HepG2 (cell line): ENCODE data around the gene CDKN2AIP. TPM values are rescaled to one million over a fixed set of nuclear protein-coding genes. Genes with fewer than 3 reads are reported as not detected.
A peak's percentile ranks its signal among the peaks of the same experiment; 100 is the strongest.

ENCODE experiments used
- ATAC-seq: fragments of 200-7000 bp; cut with Tn5 transposase; 3 replicates; pipeline ENCODE4 v1.9.1; 2020; ENCODE audit warnings: mild to moderate bottlenecking, moderate library complexity
- BruUV-seq: library from RNA; stranded (reverse); fragments of 400-500 nt; replicated peaks from 2 replicates; lab custom pipeline; 2021; lab: Mats Ljungman, UMichigan
- CTCF ChIA-PET: fragments of 300-600 bp; formaldehyde crosslinking; extraction: SDS; loops from one replicate; lab custom pipeline; 2021; ENCODE audit warnings: low total read pairs, inconsistent platforms, low intra/inter-chr PET ratio; lab: Yijun Ruan, JAX
- POLR2A ChIA-PET: fragments of 350-600 bp; sonication (Branson Sonifier 250); formaldehyde crosslinking; loops from one replicate; lab custom pipeline; 2020; ENCODE audit warnings: antibody characterized with exemption, inconsistent platforms; lab: Yijun Ruan, JAX
- DNase-seq: peaks from one replicate; pipeline ENCODE4 v3.0.0-alpha.2; 2015; ENCODE audit warnings: low spot score
- FAIRE-seq: peaks from 3 replicates; lab custom pipeline; 2011; peaks lifted over from hg19 to GRCh38; lab: Jason Lieb, UNC
- H2AFZ ChIP-seq: one replicate; pipeline ENCODE4 v1.6.1; 2011; ENCODE audit warnings: low read length, inconsistent platforms
- H3K27ac ChIP-seq: fragments of 300-600 bp; 3 replicates; pipeline ENCODE4 v1.8.0; 2011; ENCODE audit warnings: mixed run types, mild to moderate bottlenecking, mixed read lengths, low read length, inconsistent platforms; ENCODE audit not compliant: insufficient read depth; ENCODE audit errors: extremely low read length
- H3K27me3 ChIP-seq, 2 experiments: fragments of 200-600 bp in 1 of 2; 2 replicates in 1 of 2; 3 replicates in 1 of 2; pipeline versions ENCODE4 v1.6.0 to v1.8.0; 2011; ENCODE audit warnings: low read length in 2 of 2, mild to moderate bottlenecking in 2 of 2, moderate library complexity in 2 of 2, inconsistent platforms in 1 of 2; ENCODE audit not compliant: insufficient read depth in 2 of 2, control insufficient read depth in 1 of 2
- H3K36me3 ChIP-seq, 2 experiments: fragments of 200-600 bp in 1 of 2; replicated peaks in 1 of 2; 2 replicates in 1 of 2; 3 replicates in 1 of 2; pipeline versions ENCODE4 v1.5.1 to v1.8.0; 2011; ENCODE audit warnings: low read length in 2 of 2, inconsistent platforms in 1 of 2; ENCODE audit not compliant: insufficient read depth in 2 of 2, control insufficient read depth in 1 of 2
- H3K4me1 ChIP-seq: 2 replicates; pipeline ENCODE4 v1.5.1; 2012; ENCODE audit warnings: low read length, inconsistent platforms; ENCODE audit not compliant: insufficient read depth
- H3K4me2 ChIP-seq: 2 replicates; pipeline ENCODE4 v1.6.0; 2011; ENCODE audit warnings: low read depth, low read length, inconsistent platforms
- H3K4me3 ChIP-seq, 3 experiments: fragments of 200-600 bp in 1 of 3; sonication (generic), shearing (Covaris generic) in 1 of 3; replicated peaks in 1 of 3; 2 replicates each; pipeline ENCODE4 v1.5.1; 2011 to 2016; ENCODE audit warnings: low read length in 3 of 3, inconsistent platforms in 2 of 3, low read depth in 2 of 3, mild to moderate bottlenecking in 2 of 3, control low read depth in 1 of 3, mixed read lengths in 1 of 3; ENCODE audit not compliant: insufficient read depth in 1 of 3
- H3K79me2 ChIP-seq: one replicate; pipeline ENCODE4 v1.6.1; 2011; ENCODE audit warnings: low read length, inconsistent platforms; ENCODE audit not compliant: insufficient read depth
- H3K9ac ChIP-seq: 2 replicates; pipeline ENCODE4 v1.6.0; 2011; ENCODE audit warnings: mild to moderate bottlenecking, low read depth, low read length, inconsistent platforms; ENCODE audit not compliant: insufficient read depth
- H3K9me3 ChIP-seq: 2 replicates; pipeline ENCODE4 v1.5.1; 2012; ENCODE audit warnings: mild to moderate bottlenecking, low read length
- H4K20me1 ChIP-seq: 2 replicates; pipeline ENCODE4 v1.6.0; 2011; ENCODE audit warnings: inconsistent platforms, mild to moderate bottlenecking, low read length, moderate library complexity; ENCODE audit not compliant: insufficient read depth
- E2F5 ChIP-seq: sonication (generic); formaldehyde crosslinking; conservative IDR thresholded peaks from 2 replicates; pipeline ENCODE4 v1.4.0; 2020; ENCODE audit warnings: missing genetic modification reagents
- EHMT2 ChIP-seq: fragments of 200-600 bp; sonication (generic); IDR thresholded peaks from 2 replicates; pipeline ENCODE4 v1.7.0; 2017; ENCODE audit warnings: antibody characterized with exemption, low read depth, low read length, borderline replicate concordance
- ESRRA ChIP-seq: sonication (generic); formaldehyde crosslinking; IDR thresholded peaks from 2 replicates; pipeline ENCODE4 v1.5.1; 2020; ENCODE audit warnings: mild to moderate bottlenecking, low read depth, missing genetic modification reagents
- KAT8 ChIP-seq: IDR thresholded peaks from 2 replicates; pipeline ENCODE4 v1.6.1; 2016; ENCODE audit warnings: missing genetic modification reagents, missing compliant biosample characterization
- KLF15 ChIP-seq: sonication (generic); formaldehyde crosslinking; IDR thresholded peaks from 2 replicates; pipeline ENCODE4 v1.8.1; 2023; ENCODE audit warnings: borderline replicate concordance, mild to moderate bottlenecking, inconsistent platforms, missing genetic modification reagents, mixed read lengths
- LCORL ChIP-seq, 2 experiments: fragments of 450-650 bp in 1 of 2; sonication (generic) in 1 of 2; formaldehyde crosslinking in 1 of 2; IDR thresholded peaks; 2 replicates each; pipeline versions ENCODE4 v1.5.0 to v1.6.1; 2017 to 2020; ENCODE audit warnings: antibody characterized with exemption in 1 of 2, missing genetic modification reagents in 1 of 2
- MIXL1 ChIP-seq: IDR thresholded peaks from 2 replicates; pipeline ENCODE4 v1.6.1; 2016
- NAIF1 ChIP-seq: sonication (generic); formaldehyde crosslinking; IDR thresholded peaks from 2 replicates; pipeline ENCODE4 v1.5.0; 2020; ENCODE audit warnings: mild to moderate bottlenecking, missing genetic modification reagents, borderline replicate concordance
- PITX1 ChIP-seq: sonication (generic); formaldehyde crosslinking; IDR thresholded peaks from 2 replicates; pipeline ENCODE4 v1.5.1; 2020; ENCODE audit warnings: mild to moderate bottlenecking, missing genetic modification reagents
- SCMH1 ChIP-seq: sonication (generic); formaldehyde crosslinking; IDR thresholded peaks from 2 replicates; pipeline ENCODE4 v1.9.0; 2021; ENCODE audit warnings: missing genetic modification reagents, mild to moderate bottlenecking, borderline replicate concordance
- SP4 ChIP-seq: sonication (generic); formaldehyde crosslinking; IDR thresholded peaks from 2 replicates; pipeline ENCODE4 v1.8.1; 2023; ENCODE audit warnings: mild to moderate bottlenecking, missing genetic modification reagents
- TBP ChIP-seq: sonication (generic); formaldehyde crosslinking; IDR thresholded peaks from 2 replicates; pipeline ENCODE4 v1.5.0; 2020; ENCODE audit warnings: missing genetic modification reagents
- THAP7 ChIP-seq: sonication (generic); formaldehyde crosslinking; IDR thresholded peaks from 2 replicates; pipeline ENCODE4 v1.8.1; 2023; ENCODE audit warnings: mild to moderate bottlenecking, missing genetic modification reagents
- ZNF768 ChIP-seq: sonication (generic); formaldehyde crosslinking; IDR thresholded peaks from 2 replicates; pipeline ENCODE4 v1.4.0; 2020; ENCODE audit warnings: missing genetic modification reagents
- WGBS: methylation state at CpG from one replicate; pipeline ENCODE4 v1.1.6; 2017; ENCODE audit warnings: low lambda C conversion rate; 5-methylcytosine and 5-hydroxymethylcytosine counted together
- in situ Hi-C: cut with HindIII; loops from 2 replicates; pipeline ENCODE4 v1.10.0; 2017; ENCODE audit warnings: low pct_unique_long_range_greater_than_20kb; ENCODE audit not compliant: extremely low pct_ligation_motif_present
- intact Hi-C: fragments of 100-400 bp; cut with micrococcal nuclease; formaldehyde crosslinking; loops from one replicate; pipeline ENCODE4 v1.10.0; 2022; ENCODE audit not compliant: unreplicated experiment
- polyA plus RNA-seq, 8 experiments: library from polyadenylated mRNA; depleted of rRNA in 3 of 8; stranded (reverse) in 7 of 8; unstranded in 1 of 8; fragments of >200 nt; fragmentation: Illumina TruSeq in 4 of 8; extraction: Trizol in 4 of 8; gene quantifications; 2 replicates each; pipeline versions ENCODE4 v1.2.1 to v1.2.3, GENCODE V29; 2011 to 2016; ENCODE audit warnings: low read depth in 4 of 8, missing spikeins in 1 of 8, mixed read lengths in 1 of 8; ENCODE audit not compliant: insufficient read depth in 1 of 8
- total RNA-seq, 5 experiments: library from RNA; depleted of rRNA; stranded (reverse); fragments of >200 nt; fragmentation: Illumina TruSeq; extraction: Trizol; gene quantifications; 2 replicates each; pipeline ENCODE4 v1.2.3, GENCODE V29; 2016; ENCODE audit warnings: low read depth in 1 of 5
- TF ChIP-seq, protein P1 (sequence below): sonication (generic); formaldehyde crosslinking; IDR thresholded peaks from 2 replicates; pipeline ENCODE4 v1.4.0; 2020; ENCODE audit warnings: missing genetic modification reagents
- TF ChIP-seq, protein P2 (sequence below): sonication (generic); formaldehyde crosslinking; conservative IDR thresholded peaks from 2 replicates; pipeline ENCODE4 v1.8.1; 2023; ENCODE audit warnings: missing genetic modification reagents
- TF ChIP-seq, protein P3 (sequence below): IDR thresholded peaks from 2 replicates; pipeline ENCODE4 v1.6.1; 2016; ENCODE audit warnings: low read depth

CDKN2AIP gene
- total and polyA plus RNA-seq, 2 of the 13 experiments (the other 11 are each of a cell fraction or from before 2014, with no cell fraction given) = 17.0 to 18.7 TPM

DNA sequence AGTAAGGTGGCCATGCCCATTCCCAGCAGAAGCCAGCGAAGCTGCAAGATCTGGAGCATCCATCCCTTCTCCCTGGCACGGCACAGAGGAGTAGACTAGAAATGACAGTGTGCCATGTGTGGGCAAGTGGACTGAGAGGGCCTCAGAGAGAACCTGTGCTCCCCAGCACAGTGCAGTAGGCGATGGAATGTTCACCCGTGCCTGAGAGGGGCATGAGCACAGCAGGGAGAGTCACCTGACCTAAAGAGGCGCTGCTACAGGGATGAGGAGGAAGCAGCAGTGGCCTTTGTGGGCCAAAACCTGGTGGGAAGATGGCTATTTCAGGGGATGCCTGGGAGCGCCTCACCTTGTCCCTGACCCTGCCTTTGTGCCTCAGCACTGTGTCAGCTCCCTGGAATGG is 8.0 kb upstream of the CDKN2AIP start (continued):
- no peak for TF ChIP-seq PITX1 (CRISPR knock-in tag)
- TF ChIP-seq MIXL1 (CRISPR knock-in tag) = no peak
- no peak for TF ChIP-seq LCORL (IDR thresholded peaks at IDR 0.05)
- no peak for TF ChIP-seq LCORL (CRISPR knock-in tag; IDR thresholded peaks at IDR 0.05)
- no peak for TF ChIP-seq EHMT2
- TF ChIP-seq KAT8 = no peak

DNA sequence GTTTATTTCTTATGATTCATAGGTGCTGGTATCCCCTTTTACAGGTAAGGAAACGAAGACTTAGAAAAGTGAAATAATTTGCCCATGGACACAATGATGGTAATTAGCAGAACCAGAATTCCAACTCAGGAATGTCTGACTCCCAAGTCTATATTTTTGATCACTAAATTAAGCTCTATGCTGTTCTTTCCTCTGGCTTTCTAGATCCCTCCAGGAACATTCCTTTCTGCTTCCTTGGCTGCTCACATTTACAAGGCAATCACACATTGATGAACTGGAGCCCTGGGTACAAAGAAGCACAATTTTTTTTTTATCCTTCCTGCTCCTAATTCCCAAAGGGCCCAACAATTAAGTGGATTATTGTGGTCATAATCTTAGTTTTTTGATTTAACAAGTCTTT is 7.0 kb upstream of the CDKN2AIP start:
- 94% methylated on average over 1 of the region's 1 CpG for WGBS
- Histone ChIP-seq H3K9ac (no peak overlapping the region), H3K79me2 (no peaks in the 10 kb centered on the region), H3K36me3 (no peaks in the 10 kb centered on the region), H3K9me3 (no peaks in the 10 kb centered on the region), H3K27ac (no peak overlapping the region), H3K4me3 (no peak overlapping the region), H3K27me3 (no peaks in the 10 kb centered on the region), H3K4me2 (peak overlapping the region; percentile 60), H3K4me1 (peaks cover 38% of the 10 kb centered on the region), H4K20me1 (no peaks in the 10 kb centered on the region), H2AFZ (no peak overlapping the region)
- intact Hi-C loops (no loop called here), in situ Hi-C loops (no loop called here)
- CTCF ChIA-PET = no interaction called here
- no peak for FAIRE-seq
- POLR2A ChIA-PET = interaction anchor here (1.0 kb wide), 1 partner anchor 30 kb away, joined by 3 read pairs; no protein-coding TSS in a partner anchor
- TF ChIP-seq E2F5 = no peak
- no peak for TF ChIP-seq ESRRA
- TF ChIP-seq NAIF1 = no peak
- TF ChIP-seq SCMH1 (CRISPR knock-in tag) = no peak
- no peak for TF ChIP-seq TBP
- TF ChIP-seq, protein P1, sequence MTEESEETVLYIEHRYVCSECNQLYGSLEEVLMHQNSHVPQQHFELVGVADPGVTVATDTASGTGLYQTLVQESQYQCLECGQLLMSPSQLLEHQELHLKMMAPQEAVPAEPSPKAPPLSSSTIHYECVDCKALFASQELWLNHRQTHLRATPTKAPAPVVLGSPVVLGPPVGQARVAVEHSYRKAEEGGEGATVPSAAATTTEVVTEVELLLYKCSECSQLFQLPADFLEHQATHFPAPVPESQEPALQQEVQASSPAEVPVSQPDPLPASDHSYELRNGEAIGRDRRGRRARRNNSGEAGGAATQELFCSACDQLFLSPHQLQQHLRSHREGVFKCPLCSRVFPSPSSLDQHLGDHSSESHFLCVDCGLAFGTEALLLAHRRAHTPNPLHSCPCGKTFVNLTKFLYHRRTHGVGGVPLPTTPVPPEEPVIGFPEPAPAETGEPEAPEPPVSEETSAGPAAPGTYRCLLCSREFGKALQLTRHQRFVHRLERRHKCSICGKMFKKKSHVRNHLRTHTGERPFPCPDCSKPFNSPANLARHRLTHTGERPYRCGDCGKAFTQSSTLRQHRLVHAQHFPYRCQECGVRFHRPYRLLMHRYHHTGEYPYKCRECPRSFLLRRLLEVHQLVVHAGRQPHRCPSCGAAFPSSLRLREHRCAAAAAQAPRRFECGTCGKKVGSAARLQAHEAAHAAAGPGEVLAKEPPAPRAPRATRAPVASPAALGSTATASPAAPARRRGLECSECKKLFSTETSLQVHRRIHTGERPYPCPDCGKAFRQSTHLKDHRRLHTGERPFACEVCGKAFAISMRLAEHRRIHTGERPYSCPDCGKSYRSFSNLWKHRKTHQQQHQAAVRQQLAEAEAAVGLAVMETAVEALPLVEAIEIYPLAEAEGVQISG (CRISPR knock-in tag) = no peak
- TF ChIP-seq, protein P2, sequence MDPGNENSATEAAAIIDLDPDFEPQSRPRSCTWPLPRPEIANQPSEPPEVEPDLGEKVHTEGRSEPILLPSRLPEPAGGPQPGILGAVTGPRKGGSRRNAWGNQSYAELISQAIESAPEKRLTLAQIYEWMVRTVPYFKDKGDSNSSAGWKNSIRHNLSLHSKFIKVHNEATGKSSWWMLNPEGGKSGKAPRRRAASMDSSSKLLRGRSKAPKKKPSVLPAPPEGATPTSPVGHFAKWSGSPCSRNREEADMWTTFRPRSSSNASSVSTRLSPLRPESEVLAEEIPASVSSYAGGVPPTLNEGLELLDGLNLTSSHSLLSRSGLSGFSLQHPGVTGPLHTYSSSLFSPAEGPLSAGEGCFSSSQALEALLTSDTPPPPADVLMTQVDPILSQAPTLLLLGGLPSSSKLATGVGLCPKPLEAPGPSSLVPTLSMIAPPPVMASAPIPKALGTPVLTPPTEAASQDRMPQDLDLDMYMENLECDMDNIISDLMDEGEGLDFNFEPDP (CRISPR knock-in tag) = no peak
- TF ChIP-seq SP4 (CRISPR knock-in tag) = no peak
- no peak for TF ChIP-seq KLF15 (CRISPR knock-in tag)
- no peak for TF ChIP-seq THAP7 (CRISPR knock-in tag)
- TF ChIP-seq ZNF768 (CRISPR knock-in tag) = no peak
- TF ChIP-seq, protein P3, sequence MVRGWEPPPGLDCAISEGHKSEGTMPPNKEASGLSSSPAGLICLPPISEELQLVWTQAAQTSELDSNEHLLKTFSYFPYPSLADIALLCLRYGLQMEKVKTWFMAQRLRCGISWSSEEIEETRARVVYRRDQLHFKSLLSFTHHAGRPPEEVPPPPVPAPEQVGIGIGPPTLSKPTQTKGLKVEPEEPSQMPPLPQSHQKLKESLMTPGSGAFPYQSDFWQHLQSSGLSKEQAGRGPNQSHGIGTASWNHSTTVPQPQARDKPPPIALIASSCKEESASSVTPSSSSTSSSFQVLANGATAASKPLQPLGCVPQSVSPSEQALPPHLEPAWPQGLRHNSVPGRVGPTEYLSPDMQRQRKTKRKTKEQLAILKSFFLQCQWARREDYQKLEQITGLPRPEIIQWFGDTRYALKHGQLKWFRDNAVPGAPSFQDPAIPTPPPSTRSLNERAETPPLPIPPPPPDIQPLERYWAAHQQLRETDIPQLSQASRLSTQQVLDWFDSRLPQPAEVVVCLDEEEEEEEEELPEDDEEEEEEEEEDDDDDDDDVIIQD (CRISPR knock-in tag) = no peak
- DNase-seq = no peak
- ATAC-seq = no peak
- BruUV-seq = no TSS peak
